GM12878 (cell line): ENCODE results near the gene VSIG8. TPM values are rescaled to one million over a fixed set of nuclear protein-coding genes. Genes with fewer than 3 reads are reported as not detected.

ENCODE experiments used
- ATAC-seq: fragments of 200-7000 bp; cut with Tn5 transposase; 3 replicates; pipeline ENCODE4 v1.9.1; 2020; ENCODE audit warnings: mild to moderate bottlenecking, moderate library complexity
- BruUV-seq: library from RNA; stranded (reverse); fragments of 400-500 nt; replicated peaks from 2 replicates; lab custom pipeline; 2021; lab: Mats Ljungman, UMichigan
- CTCF ChIA-PET: fragments of 300-600 bp; sonication (Branson Sonifier 250); formaldehyde crosslinking; extraction: SDS; loops from one replicate; lab custom pipeline; 2021; ENCODE audit warnings: inconsistent platforms; lab: Yijun Ruan, JAX
- POLR2A ChIA-PET: fragments of 350-600 bp; formaldehyde crosslinking; extraction: SDS; loops from one replicate; lab custom pipeline; 2021; ENCODE audit warnings: inconsistent platforms; lab: Charles Lee
- RAD21 ChIA-PET: fragments of 300-600 bp; sonication (Branson Sonifier 250); formaldehyde crosslinking; loops from one replicate; lab custom pipeline; 2023; ENCODE audit warnings: antibody characterized with exemption; ENCODE audit not compliant: unreplicated experiment; lab: Charles Lee
- SMC1A ChIA-PET: fragments of 300-600 bp; sonication (Branson Sonifier 250); formaldehyde crosslinking; loops from one replicate; lab custom pipeline; 2023; ENCODE audit not compliant: unreplicated experiment, uncharacterized antibody; lab: Charles Lee
- DNase-seq: peaks from one replicate; pipeline ENCODE4 v3.0.0-alpha.2; 2011; ENCODE audit warnings: low read depth, low spot score
- FAIRE-seq: peaks from 3 replicates; lab custom pipeline; 2011; peaks lifted over from hg19 to GRCh38; lab: Jason Lieb, UNC
- H2AFZ ChIP-seq: 2 replicates; pipeline ENCODE4 v1.6.0; 2011; ENCODE audit warnings: low read depth, low read length, control low read depth; ENCODE audit not compliant: control insufficient read depth
- H3K27ac ChIP-seq: 2 replicates; pipeline ENCODE4 v1.5.1; 2011; ENCODE audit warnings: control low read depth; ENCODE audit not compliant: control insufficient read depth, insufficient read depth
- H3K27me3 ChIP-seq, 2 experiments: replicated peaks in 1 of 2; 2 replicates each; pipeline versions ENCODE4 v1.6.0 to v1.6.1; 2011; ENCODE audit warnings: low read length in 1 of 2; ENCODE audit not compliant: control insufficient read depth in 2 of 2, insufficient read depth in 2 of 2
- H3K36me3 ChIP-seq, 2 experiments: 2 replicates each; pipeline ENCODE4 v1.5.1; 2011; ENCODE audit warnings: low read length in 1 of 2; ENCODE audit not compliant: control insufficient read depth in 2 of 2, insufficient read depth in 2 of 2
- H3K4me1 ChIP-seq: 2 replicates; pipeline ENCODE4 v1.6.1; 2011; ENCODE audit warnings: mild to moderate bottlenecking, low read length, moderate library complexity, mixed read lengths; ENCODE audit not compliant: control insufficient read depth, insufficient read depth
- H3K4me2 ChIP-seq: 2 replicates; pipeline ENCODE4 v1.6.0; 2011; ENCODE audit warnings: control low read depth; ENCODE audit not compliant: control insufficient read depth, insufficient read depth
- H3K4me3 ChIP-seq: fragments of 200-600 bp; sonication (generic); 2 replicates; pipeline ENCODE4 v1.5.1; 2016
- H3K79me2 ChIP-seq: 2 replicates; pipeline ENCODE4 v1.6.0; 2011; ENCODE audit warnings: low read length; ENCODE audit not compliant: control insufficient read depth, insufficient read depth
- H3K9ac ChIP-seq: 2 replicates; pipeline ENCODE4 v1.8.0; 2011; ENCODE audit warnings: low read length, control low read depth, mixed read lengths; ENCODE audit not compliant: control insufficient read depth, insufficient read depth
- H3K9me3 ChIP-seq: replicated peaks from 3 replicates; pipeline ENCODE4 v1.5.1; 2011; ENCODE audit warnings: mild to moderate bottlenecking, low read length; ENCODE audit not compliant: control insufficient read depth, insufficient read depth
- H4K20me1 ChIP-seq: 2 replicates; pipeline ENCODE4 v1.6.0; 2011; ENCODE audit not compliant: control insufficient read depth, insufficient read depth
- E4F1 ChIP-seq: fragments of 450-650 bp; IDR thresholded peaks from 2 replicates; pipeline ENCODE4 v1.6.1; 2018; ENCODE audit warnings: borderline replicate concordance, mild to moderate bottlenecking; ENCODE audit not compliant: partially characterized antibody
- ESRRA ChIP-seq: IDR thresholded peaks from 2 replicates; pipeline ENCODE4 v1.6.1; 2012; ENCODE audit warnings: mild to moderate bottlenecking, low read length, improper control_type of control experiment
- PML ChIP-seq: IDR thresholded peaks from 2 replicates; pipeline ENCODE4 v1.6.1; 2012; ENCODE audit warnings: low read length, inconsistent platforms
- RUNX3 ChIP-seq: IDR thresholded peaks from 2 replicates; pipeline ENCODE4 v1.6.1; 2012; ENCODE audit warnings: low read length, inconsistent platforms
- SP1 ChIP-seq: IDR thresholded peaks from one replicate; pipeline ENCODE4 v1.6.1; 2011; ENCODE audit warnings: low read depth, low read length
- YBX1 ChIP-seq: fragments of 450-650 bp; IDR thresholded peaks from 2 replicates; pipeline ENCODE4 v1.6.1; 2016; ENCODE audit warnings: antibody characterized with exemption
- WGBS: methylation state at CpG from one replicate; pipeline ENCODE4 v1.1.6; 2016; ENCODE audit warnings: low lambda C conversion rate; ENCODE audit not compliant: insufficient replicate concordance, insufficient coverage; ENCODE audit errors: missing lambda C conversion rate; 5-methylcytosine and 5-hydroxymethylcytosine counted together
- in situ Hi-C: fragments of 300-500 bp; cut with MboI; formaldehyde crosslinking; loops from 9 replicates; pipeline ENCODE4 v1.14.3; 2018; ENCODE audit warnings: mixed read lengths
- intact Hi-C: fragments of 100-400 bp; cut with micrococcal nuclease; formaldehyde crosslinking; loops from one replicate; pipeline ENCODE4 v1.14.2; 2022; ENCODE audit not compliant: unreplicated experiment
- polyA plus RNA-seq, 11 experiments: library from polyadenylated mRNA; depleted of rRNA in 4 of 11; unstranded in 6 of 11; stranded (reverse) in 5 of 11; fragments of >200 nt; fragmentation: Nextera tagmentation in 4 of 11; fragmentation: Illumina TruSeq in 1 of 11; extraction: Ambion mirVana in 4 of 11; extraction: Trizol in 1 of 11; gene quantifications; 1 replicate in 1 of 11; 2 replicates in 10 of 11; pipeline versions ENCODE4 v1.2.1 to v1.2.3, GENCODE V29; 2011 to 2016; ENCODE audit warnings: inconsistent platforms in 2 of 11, missing spikeins in 2 of 11, low read depth in 1 of 11
- total RNA-seq, 4 experiments: library from RNA; depleted of rRNA in 3 of 4; stranded (reverse); fragments of >200 nt in 3 of 4; fragmentation: Illumina TruSeq in 1 of 4; extraction: Trizol in 1 of 4; gene quantifications; 2 replicates each; pipeline versions ENCODE4 v1.2.1 to v1.2.3, GENCODE V29; 2013 to 2021

The VSIG8 gene
- total and polyA plus RNA-seq, 10 of the 15 experiments (the other 5 are each of a cell fraction or from before 2014, with no cell fraction given) = not detected

- BruUV-seq = no TSS peak
- H3K36me3 ChIP-seq = no peaks in the 10 kb centered on the region
- H3K79me2 ChIP-seq = no peaks in the 10 kb centered on the region
- no peak overlapping the region for H3K4me3 ChIP-seq
- no peaks in the 10 kb centered on the region for H3K9me3 ChIP-seq
- no peak overlapping the region for H3K9ac ChIP-seq
- ATAC-seq = no peak
- intact Hi-C loops = no loop called here
- ChIA-PET CTCF (interaction anchor here (0.6 to 2.2 kb wide), 3 partner anchors 16 to 74 kb away, joined by 3 to 8 read pairs (median 6); no protein-coding TSS in a partner anchor), RAD21 (interaction anchor here (0.9 kb wide), 1 partner anchor 20 kb away, joined by 3 read pairs; no protein-coding TSS in a partner anchor), POLR2A (no interaction called here)
- H3K4me2 ChIP-seq = no peak overlapping the region
- 66% methylated on average over 15 of the region's 15 CpGs for WGBS
- no peak for FAIRE-seq
- DNase-seq = no peak
- no peak for TF ChIP-seq ESRRA
- TF ChIP-seq RUNX3 = no peak
- no peak for TF ChIP-seq YBX1
- TF ChIP-seq PML = no peak
- TF ChIP-seq SP1 = no peak
- no peak for TF ChIP-seq E4F1
- TF ChIP-seq, all 136 proteins: peak for 0
- Histone ChIP-seq H3K27ac (no peak overlapping the region), H4K20me1 (no peaks in the 10 kb centered on the region), H2AFZ (no peak overlapping the region), H3K4me1 (no peaks in the 10 kb centered on the region), H3K27me3 (no peaks in the 10 kb centered on the region; a peak in 1 of 4 replicates)
- in situ Hi-C loops = no loop called here
- SMC1A ChIA-PET = interaction anchor here (1.0 kb wide), 1 partner anchor 43 kb away, joined by 3 read pairs; no protein-coding TSS in a partner anchor
Observed at GRCh38 chr1:159872891-159873290, 10.4 kb upstream of the VSIG8 start.
